HepG2 (cell line): Measurements from ENCODE around the gene PLXND1. TPM values are rescaled to one million over a fixed set of nuclear protein-coding genes. Genes with fewer than 3 reads are reported as not detected.

Experiments used
- AGO2 ChIP-seq: fragments of 200-400 bp; formaldehyde crosslinking; optimal IDR thresholded peaks from 2 replicates; pipeline ENCODE3; 2017; ENCODE audit warnings: mild to moderate bottlenecking, low read depth, low read length, moderate library complexity
- BHLHE40 ChIP-seq: IDR thresholded peaks from 2 replicates; pipeline ENCODE4 v1.6.1; 2011; ENCODE audit warnings: low read length, improper control_type of control experiment
- GTF3A ChIP-seq: sonication (generic); formaldehyde crosslinking; conservative IDR thresholded peaks from 2 replicates; pipeline ENCODE4 v1.4.0; 2020; ENCODE audit warnings: mild to moderate bottlenecking, missing genetic modification reagents
- MAFK ChIP-seq, 2 experiments: IDR thresholded peaks in 1 of 2; conservative IDR thresholded peaks in 1 of 2; 2 replicates each; pipeline ENCODE4 v1.6.1; 2011; ENCODE audit warnings: improper control_type of control experiment in 2 of 2, low read length in 2 of 2
- MIER2 ChIP-seq: IDR thresholded peaks from 2 replicates; pipeline ENCODE4 v1.6.1; 2016; ENCODE audit warnings: missing biosample characterization, missing genetic modification reagents
- NFYC ChIP-seq: IDR thresholded peaks from 2 replicates; pipeline ENCODE4 v1.6.1; 2016; ENCODE audit warnings: missing genetic modification reagents, missing compliant biosample characterization
- NR3C1 ChIP-seq: sonication (generic); formaldehyde crosslinking; IDR thresholded peaks from 2 replicates; pipeline ENCODE4 v1.4.0; 2020; ENCODE audit warnings: missing genetic modification reagents
- PAF1 ChIP-seq: IDR thresholded peaks from 2 replicates; pipeline ENCODE4 v1.6.1; 2016; ENCODE audit warnings: missing genetic modification reagents, missing compliant biosample characterization
- RFX5 ChIP-seq: IDR thresholded peaks from 2 replicates; pipeline ENCODE4 v1.6.1; 2011; ENCODE audit warnings: low read depth, low read length, improper control_type of control experiment
- SIX4 ChIP-seq: sonication (generic); formaldehyde crosslinking; IDR thresholded peaks from 2 replicates; pipeline ENCODE4 v1.4.0; 2020; ENCODE audit warnings: missing genetic modification reagents
- SRF ChIP-seq: IDR thresholded peaks from 2 replicates; pipeline ENCODE4 v1.6.1; 2011; ENCODE audit warnings: mild to moderate bottlenecking, low read depth, low read length, moderate library complexity
- TEAD3 ChIP-seq: optimal IDR thresholded peaks from 2 replicates; pipeline ENCODE3; 2016; ENCODE audit warnings: borderline replicate concordance
- THAP11 ChIP-seq: IDR thresholded peaks from 2 replicates; pipeline ENCODE4 v1.6.1; 2016; ENCODE audit warnings: missing biosample characterization, missing genetic modification reagents
- ZNF20 ChIP-seq: sonication (generic); formaldehyde crosslinking; IDR thresholded peaks from 2 replicates; pipeline ENCODE4 v1.4.0; 2020; ENCODE audit warnings: mild to moderate bottlenecking, moderate library complexity, missing genetic modification reagents
- ZNF230 ChIP-seq: sonication (generic); formaldehyde crosslinking; IDR thresholded peaks from 2 replicates; pipeline ENCODE4 v1.4.0; 2020; ENCODE audit warnings: mild to moderate bottlenecking, missing genetic modification reagents
- ZNF44 ChIP-seq: sonication (generic); formaldehyde crosslinking; IDR thresholded peaks from 2 replicates; pipeline ENCODE4 v1.5.1; 2020; ENCODE audit warnings: mild to moderate bottlenecking, missing genetic modification reagents
- ZNF468 ChIP-seq: sonication (generic); formaldehyde crosslinking; IDR thresholded peaks from 2 replicates; pipeline ENCODE4 v1.8.0; 2022; ENCODE audit warnings: mild to moderate bottlenecking, moderate library complexity, missing genetic modification reagents
- ZNF850 ChIP-seq: sonication (generic); formaldehyde crosslinking; conservative IDR thresholded peaks from 2 replicates; pipeline ENCODE4 v1.9.0; 2021; ENCODE audit warnings: mild to moderate bottlenecking, missing genetic modification reagents
- polyA plus RNA-seq, 8 experiments: library from polyadenylated mRNA; depleted of rRNA in 3 of 8; stranded (reverse) in 7 of 8; unstranded in 1 of 8; fragments of >200 nt; fragmentation: Illumina TruSeq in 4 of 8; extraction: Trizol in 4 of 8; gene quantifications; 2 replicates each; pipeline versions ENCODE4 v1.2.1 to v1.2.3, GENCODE V29; 2011 to 2016; ENCODE audit warnings: low read depth in 4 of 8, missing spikeins in 1 of 8, mixed read lengths in 1 of 8; ENCODE audit not compliant: insufficient read depth in 1 of 8
- total RNA-seq, 5 experiments: library from RNA; depleted of rRNA; stranded (reverse); fragments of >200 nt; fragmentation: Illumina TruSeq; extraction: Trizol; gene quantifications; 2 replicates each; pipeline ENCODE4 v1.2.3, GENCODE V29; 2016; ENCODE audit warnings: low read depth in 1 of 5
- TF ChIP-seq, protein P1 (sequence below): sonication (generic); formaldehyde crosslinking; IDR thresholded peaks from 2 replicates; pipeline ENCODE4 v1.4.0; 2020; ENCODE audit warnings: mild to moderate bottlenecking, missing genetic modification reagents
- TF ChIP-seq, protein P2 (sequence below): sonication (generic); formaldehyde crosslinking; IDR thresholded peaks from 2 replicates; pipeline ENCODE4 v1.4.0; 2020; ENCODE audit warnings: mild to moderate bottlenecking, low read depth, missing genetic modification reagents
- TF ChIP-seq, protein P3 (sequence below): sonication (generic); formaldehyde crosslinking; IDR thresholded peaks from 2 replicates; pipeline ENCODE4 v1.4.0; 2020; ENCODE audit warnings: mild to moderate bottlenecking, missing genetic modification reagents
- TF ChIP-seq, protein P4 (sequence below): sonication (generic); formaldehyde crosslinking; IDR thresholded peaks from 2 replicates; pipeline ENCODE4 v1.4.0; 2020; ENCODE audit warnings: missing genetic modification reagents
- TF ChIP-seq, protein P5 (sequence below): fragments of 450-650 bp; IDR thresholded peaks from 2 replicates; pipeline ENCODE4 v1.6.1; 2017
- TF ChIP-seq, protein P6 (sequence below): sonication (generic); formaldehyde crosslinking; IDR thresholded peaks from 2 replicates; pipeline ENCODE4 v1.4.0; 2020; ENCODE audit warnings: missing genetic modification reagents, low read depth, mild to moderate bottlenecking, borderline replicate concordance

The PLXND1 gene
- total and polyA plus RNA-seq, 2 of the 13 experiments (the other 11 are each of a cell fraction or from before 2014, with no cell fraction given) = 15.9 to 42.0 TPM

DNA sequence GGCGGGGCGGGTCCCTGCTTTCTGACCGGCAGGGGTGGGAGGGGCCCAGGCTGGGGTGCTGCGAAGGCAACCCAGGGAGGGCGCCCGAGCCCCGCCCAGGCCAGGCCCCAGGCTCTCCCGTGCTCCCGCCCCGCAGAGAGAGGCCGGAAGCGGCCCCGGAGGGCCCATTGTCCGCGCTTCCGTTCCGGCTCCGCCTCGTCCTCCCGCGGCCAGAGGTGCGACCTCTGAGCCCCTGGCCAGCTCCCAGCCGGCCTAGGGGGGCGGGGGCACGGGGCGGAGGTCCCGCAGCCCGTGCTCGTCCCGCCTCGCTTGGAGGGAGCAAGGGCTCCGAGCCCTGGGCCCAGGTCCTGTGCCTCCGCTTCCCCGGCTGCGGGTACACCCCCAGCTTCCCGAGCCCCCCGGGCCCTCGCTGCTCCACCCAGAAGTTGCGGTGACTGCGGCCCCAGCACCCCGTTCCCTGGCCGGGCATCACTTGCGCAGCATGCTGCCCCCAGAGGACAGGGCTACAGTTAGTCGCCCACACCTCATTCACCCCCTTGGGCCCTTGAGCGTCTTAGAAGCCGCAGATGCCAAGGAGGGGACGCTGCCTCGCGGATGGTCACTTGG is 20.4 kb upstream of the PLXND1 start (continued):
- TF ChIP-seq, protein P1, sequence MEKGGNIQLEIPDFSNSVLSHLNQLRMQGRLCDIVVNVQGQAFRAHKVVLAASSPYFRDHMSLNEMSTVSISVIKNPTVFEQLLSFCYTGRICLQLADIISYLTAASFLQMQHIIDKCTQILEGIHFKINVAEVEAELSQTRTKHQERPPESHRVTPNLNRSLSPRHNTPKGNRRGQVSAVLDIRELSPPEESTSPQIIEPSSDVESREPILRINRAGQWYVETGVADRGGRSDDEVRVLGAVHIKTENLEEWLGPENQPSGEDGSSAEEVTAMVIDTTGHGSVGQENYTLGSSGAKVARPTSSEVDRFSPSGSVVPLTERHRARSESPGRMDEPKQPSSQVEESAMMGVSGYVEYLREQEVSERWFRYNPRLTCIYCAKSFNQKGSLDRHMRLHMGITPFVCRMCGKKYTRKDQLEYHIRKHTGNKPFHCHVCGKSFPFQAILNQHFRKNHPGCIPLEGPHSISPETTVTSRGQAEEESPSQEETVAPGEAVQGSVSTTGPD (CRISPR knock-in tag) = no peak
- TF ChIP-seq NFYC (CRISPR knock-in tag) (0 out of 2 replicates have a peak, but pooled peaks have one; percentile 4), ZNF44 (no peak), ZNF230 (no peak; the same call in 1 of the 2 replicates), THAP11 (CRISPR knock-in tag) (peak; percentile 83), TEAD3 (CRISPR knock-in tag) (peak; percentile 33), PAF1 (CRISPR knock-in tag) (no peak), MAFK (conservative IDR thresholded peaks at IDR 0.05 in 1 of 2, IDR thresholded peaks at IDR 0.05 in 1 of 2; ENCODE audit: low read length in 2 of 2) (no peak), NR3C1 (CRISPR knock-in tag) (no peak), GTF3A (CRISPR knock-in tag) (no peak), ZNF850 (no peak), SRF (0 out of 2 replicates have a peak, but pooled peaks have one; percentile 3), SIX4 (CRISPR knock-in tag) (0 out of 2 replicates have a peak, but pooled peaks have one; percentile 24), MIER2 (CRISPR knock-in tag) (no peak), ZNF468 (CRISPR knock-in tag) (no peak), AGO2 (peak; percentile 97), RFX5 (no peak), BHLHE40 (peak; percentile 7; the same call in 1 of the 2 replicates), ZNF20 (CRISPR knock-in tag) (no peak)
- TF ChIP-seq, protein P2, sequence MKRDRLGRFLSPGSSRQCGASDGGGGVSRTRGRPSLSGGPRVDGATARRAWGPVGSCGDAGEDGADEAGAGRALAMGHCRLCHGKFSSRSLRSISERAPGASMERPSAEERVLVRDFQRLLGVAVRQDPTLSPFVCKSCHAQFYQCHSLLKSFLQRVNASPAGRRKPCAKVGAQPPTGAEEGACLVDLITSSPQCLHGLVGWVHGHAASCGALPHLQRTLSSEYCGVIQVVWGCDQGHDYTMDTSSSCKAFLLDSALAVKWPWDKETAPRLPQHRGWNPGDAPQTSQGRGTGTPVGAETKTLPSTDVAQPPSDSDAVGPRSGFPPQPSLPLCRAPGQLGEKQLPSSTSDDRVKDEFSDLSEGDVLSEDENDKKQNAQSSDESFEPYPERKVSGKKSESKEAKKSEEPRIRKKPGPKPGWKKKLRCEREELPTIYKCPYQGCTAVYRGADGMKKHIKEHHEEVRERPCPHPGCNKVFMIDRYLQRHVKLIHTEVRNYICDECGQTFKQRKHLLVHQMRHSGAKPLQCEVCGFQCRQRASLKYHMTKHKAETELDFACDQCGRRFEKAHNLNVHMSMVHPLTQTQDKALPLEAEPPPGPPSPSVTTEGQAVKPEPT (CRISPR knock-in tag) = no peak
- TF ChIP-seq, protein P3, sequence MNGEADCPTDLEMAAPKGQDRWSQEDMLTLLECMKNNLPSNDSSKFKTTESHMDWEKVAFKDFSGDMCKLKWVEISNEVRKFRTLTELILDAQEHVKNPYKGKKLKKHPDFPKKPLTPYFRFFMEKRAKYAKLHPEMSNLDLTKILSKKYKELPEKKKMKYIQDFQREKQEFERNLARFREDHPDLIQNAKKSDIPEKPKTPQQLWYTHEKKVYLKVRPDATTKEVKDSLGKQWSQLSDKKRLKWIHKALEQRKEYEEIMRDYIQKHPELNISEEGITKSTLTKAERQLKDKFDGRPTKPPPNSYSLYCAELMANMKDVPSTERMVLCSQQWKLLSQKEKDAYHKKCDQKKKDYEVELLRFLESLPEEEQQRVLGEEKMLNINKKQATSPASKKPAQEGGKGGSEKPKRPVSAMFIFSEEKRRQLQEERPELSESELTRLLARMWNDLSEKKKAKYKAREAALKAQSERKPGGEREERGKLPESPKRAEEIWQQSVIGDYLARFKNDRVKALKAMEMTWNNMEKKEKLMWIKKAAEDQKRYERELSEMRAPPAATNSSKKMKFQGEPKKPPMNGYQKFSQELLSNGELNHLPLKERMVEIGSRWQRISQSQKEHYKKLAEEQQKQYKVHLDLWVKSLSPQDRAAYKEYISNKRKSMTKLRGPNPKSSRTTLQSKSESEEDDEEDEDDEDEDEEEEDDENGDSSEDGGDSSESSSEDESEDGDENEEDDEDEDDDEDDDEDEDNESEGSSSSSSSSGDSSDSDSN (CRISPR knock-in tag) = peak; percentile 96
- TF ChIP-seq, protein P4, sequence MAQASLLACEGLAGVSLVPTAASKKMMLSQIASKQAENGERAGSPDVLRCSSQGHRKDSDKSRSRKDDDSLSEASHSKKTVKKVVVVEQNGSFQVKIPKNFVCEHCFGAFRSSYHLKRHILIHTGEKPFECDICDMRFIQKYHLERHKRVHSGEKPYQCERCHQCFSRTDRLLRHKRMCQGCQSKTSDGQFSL (CRISPR knock-in tag) = no peak
- TF ChIP-seq, protein P5, sequence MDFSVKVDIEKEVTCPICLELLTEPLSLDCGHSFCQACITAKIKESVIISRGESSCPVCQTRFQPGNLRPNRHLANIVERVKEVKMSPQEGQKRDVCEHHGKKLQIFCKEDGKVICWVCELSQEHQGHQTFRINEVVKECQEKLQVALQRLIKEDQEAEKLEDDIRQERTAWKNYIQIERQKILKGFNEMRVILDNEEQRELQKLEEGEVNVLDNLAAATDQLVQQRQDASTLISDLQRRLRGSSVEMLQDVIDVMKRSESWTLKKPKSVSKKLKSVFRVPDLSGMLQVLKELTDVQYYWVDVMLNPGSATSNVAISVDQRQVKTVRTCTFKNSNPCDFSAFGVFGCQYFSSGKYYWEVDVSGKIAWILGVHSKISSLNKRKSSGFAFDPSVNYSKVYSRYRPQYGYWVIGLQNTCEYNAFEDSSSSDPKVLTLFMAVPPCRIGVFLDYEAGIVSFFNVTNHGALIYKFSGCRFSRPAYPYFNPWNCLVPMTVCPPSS = no peak
- TF ChIP-seq, protein P6, sequence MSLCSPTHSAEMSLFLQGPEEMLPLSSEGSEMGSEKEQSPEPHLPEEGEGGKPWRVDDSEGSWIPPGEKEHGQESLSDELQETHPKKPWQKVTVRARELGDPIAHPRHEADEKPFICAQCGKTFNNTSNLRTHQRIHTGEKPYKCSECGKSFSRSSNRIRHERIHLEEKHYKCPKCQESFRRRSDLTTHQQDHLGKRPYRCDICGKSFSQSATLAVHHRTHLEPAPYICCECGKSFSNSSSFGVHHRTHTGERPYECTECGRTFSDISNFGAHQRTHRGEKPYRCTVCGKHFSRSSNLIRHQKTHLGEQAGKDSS (CRISPR knock-in tag) = 0 out of 2 replicates have a peak, but pooled peaks have one; percentile 80
